Activated naive CD4-positive, alpha-beta T cell treated with anti-CD3 and anti-CD28 coated beads, Interleukin-2, amount 50 U/mL, for 72 hours (primary cell): Measurements from ENCODE around the gene STK26. TPM values are rescaled to one million over a fixed set of nuclear protein-coding genes. Genes with fewer than 3 reads are reported as not detected.

Experiments
- ATAC-seq, 2 donors: fragments of 150-1000 bp; cut with Tn5 transposase; 2 replicates each; pipeline ENCODE4 v1.10.0; 2021; ENCODE audit warnings: mild to moderate bottlenecking in 2 of 2, moderate library complexity in 2 of 2
- DNase-seq, 2 donors: peaks; one replicate each; pipeline ENCODE4 v3.0.0; 2021 to 2022; ENCODE audit warnings: low spot score in 2 of 2
- H3K27ac Mint-ChIP-seq, 2 donors: one replicate each; pipeline ENCODE4 v1.8.0; 2022; ENCODE audit warnings: mild to moderate bottlenecking in 2 of 2, mixed read lengths in 2 of 2
- H3K36me3 Mint-ChIP-seq, 2 donors: one replicate each; pipeline ENCODE4 v1.8.0; 2022; ENCODE audit warnings: mixed read lengths in 2 of 2
- H3K9me3 Mint-ChIP-seq, 2 donors: one replicate each; pipeline ENCODE4 v1.8.0; 2022; ENCODE audit warnings: mixed read lengths in 2 of 2
- total RNA-seq, 2 donors: library from RNA; stranded (reverse); gene quantifications; one replicate each; pipeline ENCODE4 v1.2.3, GENCODE V29; 2022

Gene STK26
- total RNA-seq, 2 donors from 2014 or later = 60.0 to 80.5 TPM

- DNase-seq = no peak
- Mint-ChIP-seq H3K9me3 (no peaks in the 10 kb centered on the region), H3K27ac (no peak overlapping the region), H3K36me3 (no peaks in the 10 kb centered on the region)
- ATAC-seq = no peak
Measured at GRCh38 chrX:132118358-132118757, 95.3 kb downstream of the STK26 start.

GRCh38 chrX:132119283-132119682 lies 96.2 kb downstream of the STK26 start:
- no peak overlapping the region for H3K27ac Mint-ChIP-seq
- H3K36me3 Mint-ChIP-seq = no peaks in the 10 kb centered on the region
- DNase-seq (no peak), ATAC-seq (no peak)
- H3K9me3 Mint-ChIP-seq = no peaks in the 10 kb centered on the region

- ATAC-seq = no peak
- Mint-ChIP-seq H3K9me3 (no peaks in the 10 kb centered on the region), H3K27ac (peak overlapping the region in 1 of 2 donors; percentile 29), H3K36me3 (no peaks in the 10 kb centered on the region)
- no peak for DNase-seq
Measured at GRCh38 chrX:132119821-132120515, 96.9 kb downstream of the STK26 start.

- Mint-ChIP-seq H3K9me3 (no peaks in the 10 kb centered on the region), H3K36me3 (no peaks in the 10 kb centered on the region), H3K27ac (no peak overlapping the region)
- no peak for ATAC-seq
- DNase-seq = no peak
Measured at GRCh38 chrX:132120913-132121312, 97.8 kb downstream of the STK26 start.

Other genes starting within 250 kb of the STK26 start
- gene FRMD7, start 104.7 kb downstream of the STK26 start, total RNA-seq = not detected
- 10 to 100 TPM; 34.4 to 39.4 TPM for gene RAP2C, start 196.1 kb downstream of the STK26 start, total RNA-seq